HG02852 (cell line): ENCODE data around the gene FAM98B.

ENCODE experiments used
- ATAC-seq: cut with Tn5 transposase; IDR thresholded peaks from one replicate; pipeline ENCODE4 v1.9.1; 2021; ENCODE audit warnings: mild to moderate bottlenecking, moderate library complexity; ENCODE audit not compliant: unreplicated experiment

The FAM98B gene

DNA sequence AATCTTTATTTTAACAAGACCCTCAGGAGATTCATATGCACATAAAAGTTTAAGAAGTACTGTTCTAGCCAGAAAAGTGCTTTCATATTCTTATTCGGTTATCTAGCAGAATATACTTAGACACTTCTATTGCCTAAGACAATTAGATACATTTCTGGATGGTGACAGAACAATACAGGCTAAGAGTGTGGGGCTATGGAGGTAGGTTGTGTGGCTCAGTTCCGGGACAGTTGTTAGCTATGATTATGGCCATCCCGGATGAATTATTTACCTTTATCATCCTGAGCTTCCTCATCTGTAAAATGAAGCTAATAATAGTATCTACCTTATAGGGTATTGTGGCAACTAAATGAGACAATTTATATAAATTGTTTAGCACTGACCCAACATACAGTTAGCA, 6.6 kb downstream of the FAM98B start:
- ATAC-seq, result no peak

DNA sequence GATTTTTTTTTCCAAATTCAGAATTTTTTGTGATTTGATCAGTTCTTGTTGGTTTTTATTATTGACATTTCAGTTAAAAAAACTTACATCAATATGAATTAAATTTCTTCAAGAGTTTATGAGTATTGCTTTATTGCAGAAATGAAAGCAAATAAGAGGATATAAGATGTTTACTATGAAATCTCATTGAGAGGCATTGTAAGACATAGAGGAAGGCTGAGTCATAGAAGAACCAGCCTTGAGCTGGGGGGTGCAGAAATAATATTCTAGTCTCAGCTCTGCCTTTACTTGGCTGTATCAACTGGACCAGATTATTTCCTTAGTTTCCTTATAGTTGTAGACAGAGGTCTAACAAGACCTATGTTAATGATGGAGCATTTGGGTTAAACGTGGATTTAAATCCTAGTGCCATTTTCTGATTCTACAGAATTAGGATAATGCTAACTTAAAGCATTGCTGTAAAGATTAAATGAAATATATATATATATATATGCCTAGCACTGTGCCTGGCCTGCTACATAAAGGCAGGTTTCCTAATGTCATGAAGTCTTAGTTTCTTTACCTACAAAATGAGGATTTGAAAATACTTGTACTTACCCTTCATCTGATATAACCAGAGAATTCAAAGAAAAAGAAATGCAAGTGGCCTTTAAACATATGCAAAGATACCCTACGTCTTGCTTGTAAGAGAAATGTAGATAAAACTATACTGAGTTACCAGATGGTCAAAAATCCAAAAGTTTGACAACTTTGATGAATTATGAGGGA, 7.3 kb downstream of the FAM98B start:
- peak; percentile 85 for ATAC-seq

DNA sequence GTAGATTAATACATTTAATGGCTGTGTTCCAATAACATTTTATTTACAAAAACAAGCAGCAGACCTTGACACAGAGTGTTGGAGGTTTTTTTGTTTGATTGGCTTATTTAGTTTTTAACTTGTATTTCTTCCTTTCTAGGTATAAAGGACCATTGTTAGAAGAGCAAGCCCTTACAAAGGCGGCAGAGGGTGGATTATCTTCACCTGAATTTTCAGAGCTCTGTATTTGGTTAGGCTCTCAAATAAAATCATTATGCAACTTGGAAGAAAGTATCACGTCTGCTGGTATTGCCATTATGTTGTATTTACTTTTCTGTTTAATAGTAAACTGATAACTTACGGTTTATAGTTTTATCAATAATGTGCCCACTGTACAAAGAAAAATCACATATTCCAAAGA, 10.0 kb downstream of the FAM98B start:
- no peak for ATAC-seq

DNA sequence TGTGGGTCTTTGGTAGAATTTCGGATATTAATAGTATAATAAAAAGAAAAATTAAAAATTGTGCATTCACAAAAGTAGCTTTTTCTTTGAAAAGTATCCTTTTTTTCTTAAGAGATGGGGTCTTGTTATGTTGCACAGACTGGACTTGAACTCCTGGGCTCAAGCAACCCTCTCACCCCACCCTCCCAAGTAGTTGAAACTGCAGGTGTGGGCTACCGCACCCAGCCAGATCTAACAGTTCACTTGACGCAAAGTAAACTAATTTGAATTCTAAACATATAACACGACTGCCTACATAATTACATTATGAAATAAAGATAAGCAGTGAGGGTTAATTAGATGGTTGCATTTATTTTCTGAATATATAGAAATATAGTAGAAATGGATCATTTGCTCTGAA, 10.7 kb downstream of the FAM98B start:
- no peak for ATAC-seq

DNA sequence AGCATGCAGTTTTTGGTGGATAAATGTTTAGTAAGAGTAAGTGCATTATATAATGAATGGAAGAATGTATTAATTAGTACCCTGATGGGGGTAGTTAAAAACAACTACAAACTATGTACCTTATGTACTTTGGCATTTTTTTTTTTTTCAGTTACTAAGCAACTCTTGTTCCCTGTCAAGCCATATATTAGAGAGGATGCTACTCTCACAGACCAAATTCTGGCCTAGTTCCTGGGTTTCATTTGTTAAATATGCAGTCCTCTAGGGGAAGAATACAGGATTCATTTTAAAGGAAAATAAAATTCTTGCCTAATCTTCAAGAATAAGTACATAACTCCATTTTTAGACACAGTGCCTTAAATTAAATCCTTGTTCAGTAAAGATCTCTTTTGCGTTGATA, 16.9 kb downstream of the FAM98B start:
- no peak for ATAC-seq

DNA sequence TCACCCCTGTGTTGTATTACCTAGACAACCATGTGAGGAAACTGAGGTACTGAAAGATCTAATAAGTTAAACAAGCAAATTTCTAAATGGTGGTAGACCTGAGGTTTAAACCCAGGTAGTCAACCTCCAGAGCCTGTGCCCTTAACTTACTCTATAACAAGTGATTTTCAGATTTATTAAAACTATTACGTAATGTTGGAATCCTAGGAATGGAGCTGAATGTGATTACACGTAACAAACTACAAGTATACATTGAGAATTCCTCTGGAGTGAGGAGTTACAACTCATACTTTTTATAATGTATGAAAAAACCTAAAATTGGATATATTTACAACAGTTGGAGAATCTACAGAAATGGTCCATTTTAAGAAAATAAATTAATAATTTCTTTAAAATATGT, 18.0 kb downstream of the FAM98B start:
- no peak for ATAC-seq

DNA sequence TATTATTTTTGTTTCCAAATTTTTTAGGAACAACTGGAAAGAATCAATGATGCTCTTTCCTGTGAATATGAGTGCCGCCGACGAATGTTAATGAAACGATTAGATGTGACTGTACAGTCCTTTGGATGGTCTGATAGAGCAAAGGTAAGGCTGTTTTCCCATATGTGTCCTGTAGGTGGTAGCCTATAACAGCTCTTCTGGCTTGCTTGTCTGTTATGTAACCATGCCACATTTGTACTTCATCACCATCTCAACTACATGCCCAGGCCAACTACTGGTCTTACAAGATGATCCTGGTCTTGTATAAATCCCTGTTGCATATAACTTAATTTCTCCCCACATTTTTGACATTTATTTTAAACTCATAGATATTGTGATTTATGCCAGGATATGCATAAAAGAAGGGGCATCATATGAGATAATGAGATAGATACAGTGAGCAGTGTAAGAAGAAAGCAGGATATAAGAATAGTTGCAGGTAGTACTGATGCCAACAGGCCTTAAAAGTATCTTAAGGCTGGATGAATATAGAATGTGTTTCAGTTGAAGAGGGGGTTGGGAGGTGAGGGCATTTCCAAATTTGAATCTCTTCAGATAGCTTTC, 20.3 kb downstream of the FAM98B start:
- peak; percentile 98 for ATAC-seq

DNA sequence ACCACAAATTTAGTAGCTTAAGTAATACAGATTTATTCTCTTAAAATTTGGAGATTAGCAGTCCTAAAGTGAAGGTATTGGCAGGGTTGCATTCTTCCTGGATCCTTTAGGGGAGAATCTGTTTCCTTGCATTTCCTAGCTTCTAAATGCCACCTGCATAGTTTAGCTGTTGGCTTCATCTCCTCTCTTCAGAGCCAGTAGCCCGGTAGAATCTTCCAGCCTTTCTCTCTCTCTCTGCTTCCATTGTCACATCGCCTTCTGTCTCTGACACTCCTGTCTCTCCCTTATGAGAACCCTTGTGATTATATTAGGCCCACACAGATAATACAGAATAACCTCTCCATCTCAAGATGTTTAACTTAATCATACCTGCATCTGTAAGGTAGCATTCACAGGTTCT, 21.4 kb downstream of the FAM98B start:
- no peak for ATAC-seq

DNA sequence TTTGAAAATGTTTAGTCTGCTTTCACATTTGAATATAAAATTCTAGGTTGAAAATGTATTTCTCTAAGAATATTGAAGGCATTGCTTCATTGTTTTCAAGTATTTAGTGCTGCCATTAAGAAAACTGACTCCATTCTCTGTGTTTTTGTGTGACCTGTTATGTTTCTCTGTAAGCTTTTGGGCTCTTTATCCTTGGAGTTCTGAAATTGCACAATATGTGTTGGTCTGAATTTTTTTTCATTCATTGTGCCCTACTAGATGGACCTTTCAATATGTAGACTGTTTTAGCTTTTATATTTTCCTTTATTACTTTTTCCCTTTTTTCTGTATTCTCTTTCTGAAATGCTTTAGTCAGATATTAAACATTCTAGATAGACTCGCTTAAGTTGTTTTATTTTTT, 22.2 kb downstream of the FAM98B start:
- no peak for ATAC-seq

DNA sequence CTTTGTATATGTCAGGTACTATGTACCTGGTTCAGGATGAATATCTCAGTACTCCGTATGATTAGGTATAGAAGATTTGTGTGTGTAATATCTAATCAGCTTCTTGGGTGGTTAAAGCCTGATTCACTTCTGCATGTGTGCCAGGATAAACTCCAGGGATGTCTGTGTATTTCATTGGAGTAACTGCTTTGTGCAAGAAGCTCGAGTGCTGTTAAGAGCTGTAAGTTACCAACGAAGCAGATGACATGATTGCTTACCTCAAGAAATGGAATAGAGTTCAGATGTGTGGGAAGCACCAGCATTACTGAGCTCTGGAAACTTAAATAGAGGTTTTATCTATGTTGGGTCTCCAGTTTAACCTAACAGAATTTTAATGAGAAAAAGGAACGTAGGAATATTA, 23.7 kb downstream of the FAM98B start:
- ATAC-seq, result no peak

DNA sequence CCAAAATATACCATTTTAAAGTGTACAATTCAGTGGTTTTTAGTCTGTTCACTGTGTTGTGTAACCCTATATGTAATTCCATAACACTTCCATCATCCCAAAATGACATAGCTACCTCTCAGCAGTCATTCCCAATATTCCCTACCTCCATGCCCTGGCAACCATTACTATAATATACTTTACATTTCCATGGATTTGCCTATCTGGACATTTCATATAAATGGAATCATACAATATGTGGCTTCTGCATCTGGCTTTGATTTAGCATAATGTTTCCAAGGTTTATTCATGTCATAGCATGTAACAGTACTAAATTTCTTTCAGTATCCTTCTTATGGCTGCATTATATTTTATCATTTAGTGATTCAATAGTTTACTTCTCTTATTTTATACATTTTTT, 25.3 kb downstream of the FAM98B start:
- ATAC-seq, result no peak

DNA sequence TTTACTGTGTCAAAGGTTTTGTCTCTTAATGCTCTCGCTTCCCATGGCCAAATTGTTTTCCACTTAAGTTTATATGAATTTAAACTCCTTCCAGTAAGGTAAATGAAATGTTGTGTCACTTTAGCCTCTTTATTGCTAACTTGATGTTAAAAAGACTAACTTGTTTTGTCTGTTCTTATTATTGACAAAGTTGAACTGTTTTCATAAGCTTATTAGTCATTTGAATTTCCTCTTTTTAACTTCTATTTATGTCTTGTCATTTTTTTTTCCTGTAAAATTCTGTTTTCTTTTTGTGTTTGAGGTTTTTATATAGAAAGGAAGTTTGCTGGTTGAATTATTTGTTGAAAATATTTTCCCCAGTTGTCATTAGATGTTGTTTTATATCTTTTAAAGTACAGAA, 25.8 kb downstream of the FAM98B start:
- no peak for ATAC-seq

DNA sequence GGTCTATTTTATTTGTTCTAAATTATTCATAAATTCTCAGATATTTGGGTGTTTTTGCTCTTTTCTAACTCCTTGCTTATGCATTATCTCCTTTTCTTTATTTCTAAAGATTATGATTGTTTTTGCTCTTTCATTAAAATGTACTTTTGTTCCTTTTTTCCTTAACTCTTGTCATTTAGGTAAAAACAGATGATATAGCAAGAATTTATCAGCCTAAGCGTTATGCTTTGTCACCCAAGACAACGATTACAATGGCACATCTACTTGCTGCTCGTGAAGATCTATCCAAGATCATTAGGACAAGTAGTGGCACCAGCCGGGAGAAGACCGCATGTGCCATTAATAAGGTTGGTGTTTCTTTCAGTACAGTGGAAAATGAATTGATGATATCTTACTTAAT, 27.2 kb downstream of the FAM98B start:
- no peak for ATAC-seq

DNA sequence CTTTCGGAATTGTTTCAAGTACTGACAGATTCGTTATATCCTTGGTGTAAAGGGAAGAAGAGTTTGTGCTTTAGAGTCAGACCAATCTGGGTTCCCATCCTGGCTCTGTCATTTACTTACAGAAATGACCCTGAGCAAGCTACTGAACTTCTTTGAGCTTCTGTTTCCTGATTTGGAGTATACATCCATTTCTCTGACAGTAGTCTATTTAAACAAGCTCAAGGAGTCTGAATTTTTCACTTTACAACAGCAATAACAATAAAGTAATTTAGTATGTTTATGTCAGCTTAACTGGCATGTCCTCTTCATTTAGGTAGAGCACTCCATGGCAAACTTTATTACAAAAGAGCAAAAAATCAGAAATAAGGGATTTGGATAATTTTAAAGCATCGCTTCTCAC, 27.8 kb downstream of the FAM98B start:
- no peak for ATAC-seq

DNA sequence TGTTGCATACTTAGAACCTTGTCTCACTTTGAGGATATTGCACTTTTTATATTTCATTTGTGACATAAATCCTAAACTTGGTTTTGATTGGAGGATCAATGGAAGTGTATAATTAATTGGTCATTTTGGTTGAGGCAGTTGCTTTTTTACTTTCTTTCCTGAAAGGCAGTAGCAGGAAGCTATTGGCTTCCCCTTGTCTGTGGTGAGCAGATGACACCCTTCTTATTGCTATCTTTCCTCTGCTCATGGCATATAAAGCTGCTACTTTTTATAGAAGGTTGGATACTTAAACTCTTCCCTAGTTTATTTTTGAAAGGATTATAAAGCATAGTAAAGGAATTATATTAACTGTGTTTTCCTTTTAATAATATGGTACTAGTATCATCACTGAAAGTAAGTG, 28.6 kb downstream of the FAM98B start:
- no peak for ATAC-seq

DNA sequence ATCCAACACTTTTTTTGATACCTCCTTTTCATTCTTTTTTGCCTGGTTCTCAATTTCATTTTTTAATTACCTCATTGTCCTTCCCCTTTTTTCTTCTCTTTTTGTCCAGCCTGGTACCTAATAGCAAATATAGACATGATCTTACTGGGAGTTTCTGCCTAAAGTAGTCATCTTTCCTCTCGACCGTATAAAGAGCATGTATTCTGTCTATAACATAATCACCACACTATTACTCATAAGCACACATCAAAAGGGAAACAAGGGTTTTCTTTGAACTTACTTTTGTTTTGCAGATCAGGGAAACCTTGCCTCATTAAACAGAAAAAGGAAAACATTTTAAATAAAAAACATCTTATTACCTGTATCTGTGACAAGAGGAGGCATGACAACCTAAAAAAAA, 33.0 kb downstream of the FAM98B start:
- ATAC-seq, result no peak

DNA sequence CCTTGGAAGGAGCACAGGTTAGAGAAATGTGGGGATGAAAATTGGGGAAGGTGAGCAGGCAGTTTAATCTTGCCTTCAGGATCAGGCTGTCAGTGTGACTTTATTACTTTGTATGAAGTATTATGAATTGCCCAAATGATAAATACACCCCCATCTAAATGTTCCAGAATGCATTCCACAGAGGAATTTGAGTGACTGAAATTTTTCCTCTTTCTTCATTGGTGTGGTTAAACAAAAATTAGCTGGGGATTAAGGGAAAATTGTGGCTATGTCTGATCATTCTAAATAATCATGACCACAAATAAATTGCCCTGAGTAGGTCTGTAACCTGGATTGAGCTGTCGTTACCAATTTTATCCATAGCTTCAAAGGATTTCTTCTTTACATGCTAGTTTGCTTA, 33.5 kb downstream of the FAM98B start:
- no peak for ATAC-seq

DNA sequence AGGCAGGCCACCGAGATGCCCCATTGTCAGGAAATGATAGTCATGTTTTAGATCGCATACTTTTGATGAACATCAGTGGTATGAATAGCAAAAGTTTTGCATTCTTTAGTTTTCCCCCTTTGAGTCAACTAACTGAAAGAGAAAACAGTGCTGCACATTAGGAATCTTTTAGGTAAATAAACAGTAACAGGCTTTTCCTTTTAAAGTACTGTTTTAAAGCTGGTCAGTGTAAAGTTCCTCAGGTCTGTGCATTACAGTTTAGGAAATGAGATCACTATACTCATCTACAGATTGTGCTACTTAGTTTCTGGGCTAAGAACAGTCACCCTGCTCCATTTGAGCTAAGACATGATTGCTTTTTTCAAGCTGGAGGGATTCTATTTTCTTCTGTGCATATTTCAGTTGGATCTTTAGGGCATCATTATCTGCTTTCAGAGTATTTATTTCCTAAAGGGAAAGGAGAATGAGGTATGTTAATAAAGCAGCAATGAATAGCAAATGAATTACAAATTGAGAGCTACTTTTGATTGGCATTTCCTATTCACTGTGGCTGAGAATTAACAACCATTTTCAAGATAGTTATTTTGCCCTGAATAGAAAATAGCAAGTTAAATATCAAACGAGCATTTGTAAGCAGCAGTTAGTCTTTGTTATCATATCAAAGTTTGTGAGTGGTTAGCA, 36.5 kb downstream of the FAM98B start:
- ATAC-seq, result no peak

DNA sequence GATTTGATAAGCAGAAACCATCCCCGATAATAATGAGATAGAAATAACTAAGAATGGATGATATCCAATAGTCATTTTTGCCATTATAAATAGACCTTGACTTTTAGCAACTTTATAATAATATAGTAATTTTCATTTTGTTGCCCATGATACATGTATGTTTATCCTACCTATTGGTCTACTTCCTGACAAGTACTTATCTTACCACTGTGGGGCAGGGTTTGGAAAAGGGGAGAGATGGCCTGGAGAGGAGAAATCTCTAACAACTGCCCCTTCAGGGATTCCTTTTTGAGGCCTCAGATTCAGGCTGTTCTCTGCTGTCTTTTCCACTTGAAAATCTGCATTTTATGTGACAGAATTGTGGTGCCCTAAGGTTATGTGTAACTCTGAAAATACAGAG, 42.2 kb downstream of the FAM98B start:
- no peak for ATAC-seq

DNA sequence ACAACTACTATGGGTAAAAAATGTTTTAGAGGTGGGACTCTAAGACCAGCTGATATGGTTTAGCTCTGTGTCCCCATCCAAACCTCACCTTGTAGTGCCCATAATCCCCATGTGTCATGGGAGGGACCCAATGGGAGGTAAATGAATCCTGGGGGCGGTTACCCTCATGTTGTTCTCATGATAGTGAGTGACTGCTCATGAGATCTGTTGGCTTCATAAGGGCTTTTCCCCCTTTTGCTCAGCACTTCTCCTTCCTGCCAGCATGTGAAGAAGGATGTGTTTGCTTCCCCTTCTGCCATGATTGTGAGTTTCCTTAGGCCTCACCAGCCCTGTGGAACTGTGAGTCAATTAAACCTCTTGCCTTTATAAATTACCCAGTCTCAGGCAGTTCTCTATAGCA, 45.7 kb downstream of the FAM98B start:
- no peak for ATAC-seq

DNA sequence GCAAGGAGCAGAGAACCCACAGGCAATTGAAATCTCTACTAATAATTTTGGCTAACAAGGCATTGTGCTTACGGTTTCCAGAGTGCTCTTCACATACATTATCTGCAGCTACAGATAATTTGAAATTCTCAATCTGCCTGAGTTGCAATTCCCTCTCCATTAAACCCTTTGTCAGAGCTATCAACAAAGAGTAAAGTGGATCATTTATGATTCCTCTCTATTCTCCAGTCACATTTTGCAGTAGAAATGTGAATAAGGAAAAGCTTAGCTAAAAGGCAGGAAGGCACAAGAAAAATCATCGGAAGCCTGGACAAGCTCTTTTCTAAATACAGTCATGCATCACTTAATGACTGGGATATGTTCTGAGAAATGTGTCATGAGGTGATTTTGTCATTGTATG, 49.6 kb downstream of the FAM98B start:
- no peak for ATAC-seq

DNA sequence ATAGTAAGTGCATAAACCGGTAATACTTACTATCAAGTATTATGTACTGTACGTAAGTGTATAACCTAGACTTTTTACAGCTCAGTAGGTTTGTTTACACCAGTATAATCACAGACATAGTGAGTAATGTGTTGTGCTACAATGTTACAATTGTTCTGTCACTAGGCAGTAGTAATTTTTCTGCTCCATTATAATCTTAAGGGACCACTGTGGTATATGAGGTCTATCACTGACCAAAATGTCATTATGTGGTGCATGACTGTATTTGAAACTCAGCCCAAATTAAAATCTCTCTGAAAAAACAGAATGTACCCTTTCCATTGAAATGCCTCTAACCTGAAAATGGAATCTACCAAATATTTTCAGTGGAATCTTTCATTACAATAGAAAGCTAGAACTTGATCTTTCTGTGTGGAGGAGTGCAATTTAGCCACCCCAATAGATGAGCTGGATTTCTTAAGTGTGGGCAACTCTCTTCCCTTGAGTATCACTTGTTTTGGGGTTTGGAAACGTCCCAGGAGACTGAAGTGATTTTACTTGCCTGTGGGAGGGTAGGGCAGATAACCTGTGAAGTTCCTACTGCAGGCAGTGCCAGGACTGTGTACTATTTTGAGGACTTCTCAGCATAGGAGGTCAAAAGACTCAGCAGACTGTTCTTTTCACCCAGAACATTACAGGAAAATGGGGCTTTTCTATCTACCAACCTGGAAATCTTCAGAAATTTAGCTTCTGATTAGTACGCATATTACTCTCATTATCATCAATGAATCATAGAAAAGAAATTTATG, 50.9 kb downstream of the FAM98B start:
- no peak for ATAC-seq
